ENCODE results near the gene ARHGEF10L.

- TF ChIP-seq CTCF (IDR thresholded peaks at IDR 0.05; ENCODE audit: low read depth, low read length, poor library complexity, severe bottlenecking) (no peak), EZH2phosphoT487 (IDR thresholded peaks at IDR 0.05; ENCODE audit: borderline replicate concordance, low read length) (no peak)
Observed at GRCh38 chr1:17599954-17600300, 60.4 kb downstream of the ARHGEF10L start.

Data from DOHH2 (cell line).